ENCODE results near the gene AFDN.

The AFDN gene

DNA sequence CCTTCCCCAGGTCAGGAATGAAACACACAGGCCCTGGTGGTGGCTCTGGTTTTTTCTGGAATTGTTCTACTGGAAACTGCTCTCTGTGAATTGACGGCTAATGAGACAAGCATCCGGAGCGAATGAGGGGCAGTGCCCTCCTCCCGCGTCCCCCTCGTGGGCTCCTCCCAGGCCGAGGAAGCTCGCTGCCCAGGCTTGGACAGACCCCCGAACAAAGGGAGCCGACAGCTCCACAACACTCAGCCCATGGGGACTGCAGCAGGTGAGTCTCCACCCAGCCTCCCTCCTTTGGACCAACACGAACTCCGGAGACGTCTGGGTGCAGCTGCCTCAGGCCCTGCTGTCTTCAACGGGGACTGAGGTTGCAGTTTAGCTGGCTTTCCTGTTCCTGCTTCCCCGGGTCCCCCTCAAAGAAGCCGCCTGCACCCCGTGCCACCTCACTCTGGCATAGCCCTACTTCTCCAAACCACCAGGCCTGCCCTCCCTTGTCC is 31.3 kb upstream of the AFDN start:
- Histone ChIP-seq H3K9me3 (ENCODE audit: insufficient read depth, low read length, severe bottlenecking) (no peaks in the 10 kb centered on the region), H2AFZ (ENCODE audit: low read depth, low read length) (no peak overlapping the region), H3K4me2 (ENCODE audit: insufficient read depth, low read length) (no peak overlapping the region), H3K4me1 (ENCODE audit: insufficient read depth, low read length) (no peaks in the 10 kb centered on the region), H3K4me3 (ENCODE audit: low read depth in 1 of 2, low read length in 2 of 2) (no peak overlapping the region), H3K79me2 (ENCODE audit: insufficient read depth, low read length) (no peaks in the 10 kb centered on the region), H4K20me1 (ENCODE audit: insufficient read depth, low read length) (no peaks in the 10 kb centered on the region; the same call in 1 of the 2 replicates), H3K9ac (ENCODE audit: low read depth, low read length) (no peak overlapping the region), H3K27ac (ENCODE audit: low read length) (no peak overlapping the region), H3K36me3 (ENCODE audit: insufficient read depth, low read length) (no peaks in the 10 kb centered on the region), H3K27me3 (ENCODE audit: insufficient read depth, low read length, poor library complexity) (peaks cover 17% of the 10 kb centered on the region)
- DNase-seq (no peak), ATAC-seq (ENCODE audit: insufficient read depth, low read depth) (no peak)
- no peak for TF ChIP-seq CTCF (IDR thresholded peaks at IDR 0.05; ENCODE audit: borderline replicate concordance, extremely low read depth, low read length, poor library complexity, severe bottlenecking)

GRCh38 chr6:167795874-167796191 is 30.9 kb upstream of the AFDN start:
- Histone ChIP-seq H3K27ac (ENCODE audit: low read length) (no peak overlapping the region), H3K4me2 (ENCODE audit: insufficient read depth, low read length) (no peak overlapping the region), H3K9me3 (ENCODE audit: insufficient read depth, low read length, severe bottlenecking) (no peaks in the 10 kb centered on the region), H3K4me1 (ENCODE audit: insufficient read depth, low read length) (no peaks in the 10 kb centered on the region), H4K20me1 (ENCODE audit: insufficient read depth, low read length) (no peaks in the 10 kb centered on the region; the same call in 1 of the 2 replicates), H3K9ac (ENCODE audit: low read depth, low read length) (no peak overlapping the region), H3K79me2 (ENCODE audit: insufficient read depth, low read length) (no peaks in the 10 kb centered on the region), H3K36me3 (ENCODE audit: insufficient read depth, low read length) (no peaks in the 10 kb centered on the region), H3K4me3 (ENCODE audit: low read depth in 1 of 2, low read length in 2 of 2) (no peak overlapping the region), H2AFZ (ENCODE audit: low read depth, low read length) (no peak overlapping the region), H3K27me3 (ENCODE audit: insufficient read depth, low read length, poor library complexity) (peaks cover 17% of the 10 kb centered on the region)
- ATAC-seq (ENCODE audit: insufficient read depth, low read depth) (no peak), DNase-seq (no peak)
- TF ChIP-seq EZH2 (IDR thresholded peaks at IDR 0.05; ENCODE audit: borderline replicate concordance, low read depth, low read length, severe bottlenecking): no peak

DNA sequence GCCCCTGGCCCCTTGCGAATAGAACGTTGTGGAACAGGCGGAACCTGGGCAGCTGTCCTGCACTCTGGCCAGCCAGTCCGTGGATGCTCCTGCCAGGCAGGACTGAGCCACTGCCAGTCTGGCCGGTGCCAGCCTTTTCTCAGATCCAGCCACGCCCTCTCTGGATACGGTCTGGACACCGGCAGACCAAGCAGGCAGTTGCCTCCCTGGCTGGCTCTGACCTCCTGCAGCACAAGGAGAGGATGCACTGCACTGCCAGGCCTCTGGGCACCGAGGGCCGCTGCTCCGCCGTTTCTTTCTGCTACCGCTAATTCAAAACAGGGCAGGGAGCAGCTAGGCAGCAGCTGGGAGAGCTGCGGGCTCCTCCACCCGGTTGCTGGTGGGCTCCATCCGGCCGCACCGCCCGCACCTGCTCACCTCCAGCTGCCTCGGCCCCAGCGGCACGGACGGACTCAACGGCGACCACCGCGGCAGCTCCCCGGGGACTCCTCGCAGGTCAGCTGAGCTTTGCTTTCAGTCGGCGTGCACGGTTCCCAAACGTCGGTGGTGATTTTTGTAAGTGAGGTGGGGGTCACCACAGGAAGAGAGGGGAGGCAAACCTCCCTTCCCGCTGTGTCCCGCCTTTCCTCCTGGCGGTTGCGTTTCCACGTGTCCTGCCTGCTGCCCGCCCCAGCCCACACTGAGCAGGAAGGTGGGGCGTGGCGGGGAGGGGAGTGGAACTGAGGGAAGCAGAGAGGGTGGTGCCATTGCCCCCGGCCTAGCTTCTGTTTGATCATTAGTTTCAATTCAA is 30.3 kb upstream of the AFDN start:
- no peaks in the 10 kb centered on the region for H3K9me3 ChIP-seq (ENCODE audit: insufficient read depth, low read length, severe bottlenecking)
- TF ChIP-seq EZH2 (IDR thresholded peaks at IDR 0.05; ENCODE audit: borderline replicate concordance, low read depth, low read length, severe bottlenecking): no peak
- TF ChIP-seq CTCF (IDR thresholded peaks at IDR 0.05; ENCODE audit: borderline replicate concordance, extremely low read depth, low read length, poor library complexity, severe bottlenecking): no peak
- no peaks in the 10 kb centered on the region for H3K36me3 ChIP-seq (ENCODE audit: insufficient read depth, low read length)
- DNase-seq: no peak
- no peak for ATAC-seq (ENCODE audit: insufficient read depth, low read depth)
- no peak overlapping the region for H3K27ac ChIP-seq (ENCODE audit: low read length)
- no peak overlapping the region for H3K4me2 ChIP-seq (ENCODE audit: insufficient read depth, low read length)
- H3K4me1 ChIP-seq (ENCODE audit: insufficient read depth, low read length): no peaks in the 10 kb centered on the region
- H3K27me3 ChIP-seq (ENCODE audit: insufficient read depth, low read length, poor library complexity): peaks cover 17% of the 10 kb centered on the region
- no peak overlapping the region for H3K4me3 ChIP-seq (ENCODE audit: low read depth in 1 of 2, low read length in 2 of 2)
- no peak overlapping the region for H2AFZ ChIP-seq (ENCODE audit: low read depth, low read length)
- H3K9ac ChIP-seq (ENCODE audit: low read depth, low read length): no peak overlapping the region
- no peaks in the 10 kb centered on the region for H3K79me2 ChIP-seq (ENCODE audit: insufficient read depth, low read length)
- no peaks in the 10 kb centered on the region; the same call in 1 of the 2 replicates for H4K20me1 ChIP-seq (ENCODE audit: insufficient read depth, low read length)

- no peak overlapping the region for H3K27ac ChIP-seq (ENCODE audit: low read length)
- H3K9ac ChIP-seq (ENCODE audit: low read depth, low read length): no peak overlapping the region
- H3K9me3 ChIP-seq (ENCODE audit: insufficient read depth, low read length, severe bottlenecking): no peaks in the 10 kb centered on the region
- H3K79me2 ChIP-seq (ENCODE audit: insufficient read depth, low read length): no peaks in the 10 kb centered on the region
- H2AFZ ChIP-seq (ENCODE audit: low read depth, low read length): no peak overlapping the region
- no peak for DNase-seq
- H3K4me1 ChIP-seq (ENCODE audit: insufficient read depth, low read length): no peaks in the 10 kb centered on the region
- no peak overlapping the region for H3K4me3 ChIP-seq (ENCODE audit: low read depth in 1 of 2, low read length in 2 of 2)
- peaks cover 17% of the 10 kb centered on the region for H3K27me3 ChIP-seq (ENCODE audit: insufficient read depth, low read length, poor library complexity)
- no peaks in the 10 kb centered on the region; the same call in 1 of the 2 replicates for H4K20me1 ChIP-seq (ENCODE audit: insufficient read depth, low read length)
- ATAC-seq (ENCODE audit: insufficient read depth, low read depth): no peak
- H3K36me3 ChIP-seq (ENCODE audit: insufficient read depth, low read length): no peaks in the 10 kb centered on the region
- no peak for TF ChIP-seq EZH2 (IDR thresholded peaks at IDR 0.05; ENCODE audit: borderline replicate concordance, low read depth, low read length, severe bottlenecking)
- TF ChIP-seq CTCF (IDR thresholded peaks at IDR 0.05; ENCODE audit: borderline replicate concordance, extremely low read depth, low read length, poor library complexity, severe bottlenecking): no peak
- no peak overlapping the region for H3K4me2 ChIP-seq (ENCODE audit: insufficient read depth, low read length)
Measured at GRCh38 chr6:167797011-167797471, 29.7 kb upstream of the AFDN start.

Data from DND-41 (cell line).